GM12865 (cell line): ENCODE data around the gene APLP1.
"Not testable (repeated sequence)": the region's sequence is repeated elsewhere in the genome, so short reads cannot be mapped to it uniquely, and the experiment has no call there.

ENCODE experiments used
- DNase-seq: peaks from one replicate; pipeline ENCODE4 v3.0.0; 2010; ENCODE audit warnings: low read depth
- H3K4me3 ChIP-seq: 2 replicates; pipeline ENCODE4 v1.5.1; 2011; ENCODE audit warnings: mild to moderate bottlenecking, low read depth, low read length, control low read depth
- CTCF ChIP-seq: IDR thresholded peaks from 2 replicates; pipeline ENCODE4 v1.5.1; 2011; ENCODE audit warnings: low read length, control low read depth, low read depth, inconsistent platforms; ENCODE audit not compliant: insufficient read depth; ENCODE audit errors: missing control alignments

APLP1 gene

GRCh38 chr19:35908973-35909683, 40.8 kb downstream of the APLP1 start:
- no peak for TF ChIP-seq CTCF
- DNase-seq = peak; percentile 78
- no peak overlapping the region for H3K4me3 ChIP-seq

- no peak for TF ChIP-seq CTCF
- DNase-seq = no peak
- no peak overlapping the region for H3K4me3 ChIP-seq
Measured at GRCh38 chr19:35909684-35910035, 41.3 kb downstream of the APLP1 start.

- DNase-seq, H3K4me3 ChIP-seq: not testable (repeated sequence)
Measured at GRCh38 chr19:35910355-35910754, 42.0 kb downstream of the APLP1 start.

- TF ChIP-seq CTCF = no peak
- no peak overlapping the region for H3K4me3 ChIP-seq
- DNase-seq = no peak
Measured at GRCh38 chr19:35911173-35911572, 42.8 kb downstream of the APLP1 start.

- TF ChIP-seq CTCF = no peak
- DNase-seq = no peak
- no peak overlapping the region for H3K4me3 ChIP-seq
Measured at GRCh38 chr19:35911790-35912189, 43.4 kb downstream of the APLP1 start.

- TF ChIP-seq CTCF = no peak
- peak; percentile 50 for DNase-seq
- no peak overlapping the region for H3K4me3 ChIP-seq
Measured at GRCh38 chr19:35913589-35913988, 45.2 kb downstream of the APLP1 start.

- no peak for TF ChIP-seq CTCF
- DNase-seq = no peak
- no peak overlapping the region for H3K4me3 ChIP-seq
Measured at GRCh38 chr19:35915443-35915842, 47.1 kb downstream of the APLP1 start.
